Retinal pigment epithelial cell (primary cell): ENCODE measurements around the gene PDS5B.

ENCODE experiments used
- DNase-seq: peaks from one replicate; pipeline ENCODE4 v3.0.0-alpha.2; 2010; ENCODE audit warnings: low read depth
- H3K4me3 ChIP-seq: 2 replicates; pipeline ENCODE4 v1.5.1; 2011; ENCODE audit warnings: mild to moderate bottlenecking, low read length, control low read depth, moderate library complexity
- CTCF ChIP-seq: conservative IDR thresholded peaks from 2 replicates; pipeline ENCODE4 v1.5.1; 2011; ENCODE audit warnings: low read depth, low read length, control low read depth, inconsistent platforms

The PDS5B gene

GRCh38 chr13:32586080-32586900 is at the start of gene PDS5B:
PDS5B (plus strand) TSS chr13:32586452; CDS start chr13:32648773, 62,321 bp downstream.
- DNase-seq: peak; percentile 65
- peak within 1 kb of the TSS; percentile 93 for H3K4me3 ChIP-seq
- peak; percentile 57 for TF ChIP-seq CTCF

DNA sequence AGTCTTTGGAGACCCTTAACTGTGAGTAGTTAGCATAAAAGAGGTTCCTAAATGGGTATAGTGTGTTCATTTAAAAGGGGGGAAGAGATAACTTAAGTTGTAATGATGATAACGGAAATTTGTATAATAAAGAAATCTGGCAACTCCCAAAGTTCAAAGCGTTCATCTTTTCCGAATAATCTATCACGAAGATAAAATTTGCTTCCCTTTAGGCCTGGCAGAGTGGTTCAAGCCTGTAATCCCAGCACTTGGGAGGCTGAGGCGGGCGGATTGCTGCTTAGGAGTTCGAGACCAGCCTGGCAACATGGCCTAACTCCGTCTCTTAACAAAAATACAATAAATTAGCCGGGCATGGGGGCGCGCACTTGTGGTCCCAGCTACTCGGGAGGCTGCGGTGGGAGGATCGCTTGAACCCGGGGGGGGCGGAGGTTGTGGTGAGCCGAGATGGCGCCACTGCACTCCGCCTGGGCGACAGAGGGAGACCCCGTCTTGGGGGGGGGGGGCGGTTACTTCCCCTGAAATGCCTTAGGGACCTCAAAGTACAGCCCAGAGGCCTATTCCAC is 48.6 kb upstream of the PDS5B start:
- DNase-seq: no peak
- TF ChIP-seq CTCF: no peak
- H3K4me3 ChIP-seq: peak overlapping the region; percentile 100

- peak overlapping the region; percentile 100 for H3K4me3 ChIP-seq
- peak; percentile 36 for DNase-seq
- no peak for TF ChIP-seq CTCF
These were observed 48.1 kb upstream of the PDS5B start for GRCh38 chr13:32538143-32538620.

DNA sequence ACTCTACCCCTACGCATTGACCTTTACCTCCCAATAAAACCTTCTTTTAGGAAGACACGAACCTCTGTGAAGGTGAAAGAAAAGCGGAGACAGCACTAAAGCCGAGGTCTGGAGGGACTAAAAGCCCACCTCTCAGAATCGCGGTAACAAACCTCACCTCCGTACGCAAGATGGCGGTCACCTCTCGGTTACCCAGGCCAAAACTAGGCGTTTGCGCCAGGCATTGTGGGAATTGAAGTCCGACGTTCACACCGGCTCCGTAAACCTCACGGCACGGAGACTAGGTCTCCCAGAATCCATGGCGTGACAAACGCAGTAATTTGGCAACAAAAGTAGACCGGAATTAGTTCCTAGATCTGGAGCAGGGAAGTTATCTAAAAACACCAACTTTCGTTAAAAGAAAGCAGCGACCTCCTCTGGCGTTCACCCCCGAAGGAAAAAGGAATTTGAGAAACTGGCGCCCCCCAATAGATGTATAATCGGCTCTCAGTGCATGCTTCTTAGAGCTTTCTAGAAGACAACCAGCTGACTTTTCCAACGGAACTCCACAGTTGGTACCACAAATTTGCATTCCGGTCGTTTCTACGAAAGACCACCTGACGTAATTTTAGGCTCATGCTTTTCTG is 47.5 kb upstream of the PDS5B start, which contains the start of gene N4BP2L2:
TSS of gene N4BP2L2 (minus strand) at position 175 of the 626 bp plus-strand sequence. CDS start 1,768 bp downstream, outside the sequence.
- H3K4me3 ChIP-seq: peak within 1 kb of the TSS; percentile 100
- peak; percentile 96 for DNase-seq
- TF ChIP-seq CTCF: peak; percentile 52

- no peak for DNase-seq
- no peak for TF ChIP-seq CTCF
- H3K4me3 ChIP-seq: no peak overlapping the region
These were observed 44.0 kb upstream of the PDS5B start for GRCh38 chr13:32542221-32542620.

GRCh38 chr13:32545083-32545482 is 41.2 kb upstream of the PDS5B start:
- H3K4me3 ChIP-seq: no peak overlapping the region
- TF ChIP-seq CTCF: no peak
- no peak for DNase-seq
